SK-N-SH treated with all-trans-retinoic acid at 6 μM for 48 hours (cell line): ENCODE results near the gene TBRG1.

Experiments
- ATAC-seq: fragments of 200-7000 bp; cut with Tn5 transposase; 3 replicates; pipeline ENCODE4 v1.9.1; 2020; ENCODE audit warnings: mild to moderate bottlenecking, moderate library complexity
- ARNTL ChIP-seq: fragments of 450-650 bp; formaldehyde crosslinking; IDR thresholded peaks from 2 replicates; pipeline ENCODE4 v1.5.0; 2020; ENCODE audit warnings: low read depth, mild to moderate bottlenecking, moderate library complexity, borderline replicate concordance
- BACH2 ChIP-seq: fragments of 250-450 bp; sonication (Bioruptor Pico); IDR thresholded peaks from 2 replicates; pipeline ENCODE4 v1.9.0; 2021; ENCODE audit warnings: mild to moderate bottlenecking, borderline replicate concordance
- CSDC2 ChIP-seq: fragments of 250-450 bp; sonication (Bioruptor Pico); IDR thresholded peaks from 2 replicates; pipeline ENCODE4 v1.5.0; 2020; ENCODE audit warnings: mild to moderate bottlenecking, moderate library complexity
- ESRRG ChIP-seq: fragments of 250-450 bp; sonication (Bioruptor Pico); IDR thresholded peaks from 2 replicates; pipeline ENCODE4 v1.6.1; 2021; ENCODE audit warnings: mild to moderate bottlenecking
- GLIS3 ChIP-seq: fragments of 250-450 bp; sonication (Bioruptor Pico); IDR thresholded peaks from 2 replicates; pipeline ENCODE4 v1.5.0; 2020; ENCODE audit warnings: mild to moderate bottlenecking, moderate library complexity
- ISL1 ChIP-seq: fragments of 250-450 bp; sonication (Bioruptor Pico); IDR thresholded peaks from 2 replicates; pipeline ENCODE4 v2.1.2; 2022; ENCODE audit warnings: mild to moderate bottlenecking, moderate library complexity
- PPARA ChIP-seq: fragments of 250-450 bp; sonication (Bioruptor Pico); IDR thresholded peaks from 2 replicates; pipeline ENCODE4 v1.5.0; 2020; ENCODE audit warnings: mild to moderate bottlenecking, borderline replicate concordance
- SNAI2 ChIP-seq: fragments of 250-450 bp; sonication (Bioruptor Pico); IDR thresholded peaks from 2 replicates; pipeline ENCODE4 v1.5.0; 2020; ENCODE audit warnings: mild to moderate bottlenecking, moderate library complexity
- TCF4 ChIP-seq: fragments of 250-450 bp; sonication (Bioruptor Pico); IDR thresholded peaks from 2 replicates; pipeline ENCODE4 v1.8.0; 2021; ENCODE audit warnings: mild to moderate bottlenecking, moderate library complexity, borderline replicate concordance
- TOX ChIP-seq: fragments of 250-450 bp; sonication (Bioruptor Pico); IDR thresholded peaks from 2 replicates; pipeline ENCODE4 v1.8.0; 2021; ENCODE audit warnings: mild to moderate bottlenecking, moderate library complexity, borderline replicate concordance
- ZC3H10 ChIP-seq: fragments of 250-450 bp; sonication (Bioruptor Pico); IDR thresholded peaks from 2 replicates; pipeline ENCODE4 v1.5.1; 2021; ENCODE audit warnings: mild to moderate bottlenecking, moderate library complexity
- ZFP3 ChIP-seq: fragments of 250-450 bp; sonication (Bioruptor Pico); IDR thresholded peaks from 2 replicates; pipeline ENCODE4 v1.5.0; 2020; ENCODE audit warnings: mild to moderate bottlenecking, moderate library complexity
- ZFP30 ChIP-seq: fragments of 450-650 bp; formaldehyde crosslinking; IDR thresholded peaks from 2 replicates; pipeline ENCODE4 v1.5.0; 2022; ENCODE audit warnings: mild to moderate bottlenecking, moderate library complexity
- ZNF565 ChIP-seq: fragments of 450-650 bp; formaldehyde crosslinking; conservative IDR thresholded peaks from 2 replicates; pipeline ENCODE4 v1.5.0; 2020; ENCODE audit warnings: low read depth, mild to moderate bottlenecking, moderate library complexity
- ZNF70 ChIP-seq: fragments of 450-650 bp; formaldehyde crosslinking; IDR thresholded peaks from 2 replicates; pipeline ENCODE4 v1.5.0; 2020; ENCODE audit warnings: mild to moderate bottlenecking, moderate library complexity
- ZNF8 ChIP-seq: fragments of 450-650 bp; formaldehyde crosslinking; IDR thresholded peaks from 2 replicates; pipeline ENCODE4 v1.5.0; 2020; ENCODE audit warnings: mild to moderate bottlenecking, moderate library complexity
- TF ChIP-seq, protein P1 (sequence below): fragments of 250-450 bp; sonication (Bioruptor Pico); IDR thresholded peaks from 2 replicates; pipeline ENCODE4 v1.5.1; 2020; ENCODE audit warnings: low read depth, mild to moderate bottlenecking, moderate library complexity
- TF ChIP-seq, protein P2 (sequence below): fragments of 250-450 bp; sonication (Bioruptor Pico); IDR thresholded peaks from 2 replicates; pipeline ENCODE4 v1.8.0; 2020; ENCODE audit warnings: mild to moderate bottlenecking, moderate library complexity, borderline replicate concordance
- TF ChIP-seq, protein P3 (sequence below): fragments of 250-450 bp; sonication (Bioruptor Pico); IDR thresholded peaks from 2 replicates; pipeline ENCODE4 v1.5.1; 2021; ENCODE audit warnings: mild to moderate bottlenecking, moderate library complexity
- TF ChIP-seq, protein P4 (sequence below): fragments of 250-450 bp; sonication (Bioruptor Pico); IDR thresholded peaks from 2 replicates; pipeline ENCODE4 v1.8.0; 2021; ENCODE audit warnings: low read depth, mild to moderate bottlenecking, moderate library complexity, borderline replicate concordance
- TF ChIP-seq, protein P5 (sequence below): fragments of 250-450 bp; sonication (Bioruptor Pico); IDR thresholded peaks from 2 replicates; pipeline ENCODE4 v1.5.0; 2020; ENCODE audit warnings: mild to moderate bottlenecking, moderate library complexity

Gene TBRG1

DNA sequence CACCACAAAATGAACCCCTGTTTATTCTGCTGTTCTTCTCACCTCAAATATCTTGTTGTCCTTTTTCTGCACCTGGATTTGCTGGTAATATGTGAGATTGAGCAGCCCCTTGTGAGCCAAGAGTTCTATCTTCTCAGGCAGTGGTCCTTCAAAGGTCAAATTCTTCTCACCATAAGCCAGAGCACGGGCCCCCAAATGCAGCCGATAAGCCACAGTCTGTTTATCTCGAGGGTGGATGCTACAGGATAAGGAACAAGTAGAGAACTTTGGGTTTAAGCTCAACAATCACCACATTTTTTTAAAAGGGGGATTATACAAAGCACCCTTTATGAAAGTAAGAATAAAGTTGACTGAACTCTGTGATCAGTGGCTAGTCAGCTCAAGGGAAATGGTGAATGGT lies 15.8 kb downstream of the TBRG1 start:
- TF ChIP-seq ARNTL (CRISPR knock-in tag) (no peak), PPARA (CRISPR knock-in tag) (no peak), ZNF70 (CRISPR knock-in tag) (no peak), ZFP30 (CRISPR knock-in tag) (no peak), BACH2 (no peak), GLIS3 (CRISPR knock-in tag) (no peak), ZNF8 (CRISPR knock-in tag) (no peak), ESRRG (CRISPR knock-in tag) (no peak), TOX (CRISPR knock-in tag) (no peak), ZC3H10 (CRISPR knock-in tag) (no peak)
- TF ChIP-seq, protein P1, sequence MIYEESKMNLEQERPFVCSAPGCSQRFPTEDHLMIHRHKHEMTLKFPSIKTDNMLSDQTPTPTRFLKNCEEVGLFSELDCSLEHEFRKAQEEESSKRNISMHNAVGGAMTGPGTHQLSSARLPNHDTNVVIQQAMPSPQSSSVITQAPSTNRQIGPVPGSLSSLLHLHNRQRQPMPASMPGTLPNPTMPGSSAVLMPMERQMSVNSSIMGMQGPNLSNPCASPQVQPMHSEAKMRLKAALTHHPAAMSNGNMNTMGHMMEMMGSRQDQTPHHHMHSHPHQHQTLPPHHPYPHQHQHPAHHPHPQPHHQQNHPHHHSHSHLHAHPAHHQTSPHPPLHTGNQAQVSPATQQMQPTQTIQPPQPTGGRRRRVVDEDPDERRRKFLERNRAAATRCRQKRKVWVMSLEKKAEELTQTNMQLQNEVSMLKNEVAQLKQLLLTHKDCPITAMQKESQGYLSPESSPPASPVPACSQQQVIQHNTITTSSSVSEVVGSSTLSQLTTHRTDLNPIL (CRISPR knock-in tag) = no peak
- TF ChIP-seq, protein P2, sequence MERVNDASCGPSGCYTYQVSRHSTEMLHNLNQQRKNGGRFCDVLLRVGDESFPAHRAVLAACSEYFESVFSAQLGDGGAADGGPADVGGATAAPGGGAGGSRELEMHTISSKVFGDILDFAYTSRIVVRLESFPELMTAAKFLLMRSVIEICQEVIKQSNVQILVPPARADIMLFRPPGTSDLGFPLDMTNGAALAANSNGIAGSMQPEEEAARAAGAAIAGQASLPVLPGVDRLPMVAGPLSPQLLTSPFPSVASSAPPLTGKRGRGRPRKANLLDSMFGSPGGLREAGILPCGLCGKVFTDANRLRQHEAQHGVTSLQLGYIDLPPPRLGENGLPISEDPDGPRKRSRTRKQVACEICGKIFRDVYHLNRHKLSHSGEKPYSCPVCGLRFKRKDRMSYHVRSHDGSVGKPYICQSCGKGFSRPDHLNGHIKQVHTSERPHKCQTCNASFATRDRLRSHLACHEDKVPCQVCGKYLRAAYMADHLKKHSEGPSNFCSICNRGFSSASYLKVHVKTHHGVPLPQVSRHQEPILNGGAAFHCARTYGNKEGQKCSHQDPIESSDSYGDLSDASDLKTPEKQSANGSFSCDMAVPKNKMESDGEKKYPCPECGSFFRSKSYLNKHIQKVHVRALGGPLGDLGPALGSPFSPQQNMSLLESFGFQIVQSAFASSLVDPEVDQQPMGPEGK (CRISPR knock-in tag) = no peak
- TF ChIP-seq, protein P3, sequence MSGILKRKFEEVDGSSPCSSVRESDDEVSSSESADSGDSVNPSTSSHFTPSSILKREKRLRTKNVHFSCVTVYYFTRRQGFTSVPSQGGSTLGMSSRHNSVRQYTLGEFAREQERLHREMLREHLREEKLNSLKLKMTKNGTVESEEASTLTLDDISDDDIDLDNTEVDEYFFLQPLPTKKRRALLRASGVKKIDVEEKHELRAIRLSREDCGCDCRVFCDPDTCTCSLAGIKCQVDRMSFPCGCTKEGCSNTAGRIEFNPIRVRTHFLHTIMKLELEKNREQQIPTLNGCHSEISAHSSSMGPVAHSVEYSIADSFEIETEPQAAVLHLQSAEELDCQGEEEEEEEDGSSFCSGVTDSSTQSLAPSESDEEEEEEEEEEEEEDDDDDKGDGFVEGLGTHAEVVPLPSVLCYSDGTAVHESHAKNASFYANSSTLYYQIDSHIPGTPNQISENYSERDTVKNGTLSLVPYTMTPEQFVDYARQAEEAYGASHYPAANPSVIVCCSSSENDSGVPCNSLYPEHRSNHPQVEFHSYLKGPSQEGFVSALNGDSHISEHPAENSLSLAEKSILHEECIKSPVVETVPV (CRISPR knock-in tag) = no peak

DNA sequence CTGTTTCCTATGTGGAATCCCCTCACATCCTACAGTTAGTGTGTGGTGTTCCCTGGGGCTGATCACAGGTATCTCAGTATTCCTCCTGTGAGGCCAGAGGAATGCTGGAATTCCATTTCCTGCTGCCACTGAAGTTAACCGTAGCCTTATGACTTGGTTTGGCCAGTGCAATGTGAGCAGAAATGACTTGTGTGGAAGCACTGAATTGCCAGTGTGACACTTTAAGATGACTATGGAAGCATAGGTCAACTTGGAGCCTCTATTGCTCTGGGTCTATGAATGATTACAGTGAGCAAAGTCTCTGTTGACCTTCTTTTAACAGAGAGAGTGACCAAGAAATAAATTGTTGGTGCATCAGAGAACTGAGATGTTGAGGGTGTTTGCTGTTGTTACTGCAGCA lies 16.5 kb downstream of the TBRG1 start:
- no peak for ATAC-seq
- TF ChIP-seq CSDC2 (CRISPR knock-in tag) (no peak), ZFP30 (CRISPR knock-in tag) (no peak), ZC3H10 (CRISPR knock-in tag) (no peak), ZNF8 (CRISPR knock-in tag) (no peak), SNAI2 (no peak), ZNF565 (CRISPR knock-in tag) (no peak), GLIS3 (CRISPR knock-in tag) (no peak), ZFP3 (CRISPR knock-in tag) (no peak), PPARA (CRISPR knock-in tag) (no peak), TCF4 (CRISPR knock-in tag) (no peak), ZNF70 (CRISPR knock-in tag) (no peak)
- TF ChIP-seq, protein P1 (CRISPR knock-in tag) = no peak
- TF ChIP-seq, protein P4, sequence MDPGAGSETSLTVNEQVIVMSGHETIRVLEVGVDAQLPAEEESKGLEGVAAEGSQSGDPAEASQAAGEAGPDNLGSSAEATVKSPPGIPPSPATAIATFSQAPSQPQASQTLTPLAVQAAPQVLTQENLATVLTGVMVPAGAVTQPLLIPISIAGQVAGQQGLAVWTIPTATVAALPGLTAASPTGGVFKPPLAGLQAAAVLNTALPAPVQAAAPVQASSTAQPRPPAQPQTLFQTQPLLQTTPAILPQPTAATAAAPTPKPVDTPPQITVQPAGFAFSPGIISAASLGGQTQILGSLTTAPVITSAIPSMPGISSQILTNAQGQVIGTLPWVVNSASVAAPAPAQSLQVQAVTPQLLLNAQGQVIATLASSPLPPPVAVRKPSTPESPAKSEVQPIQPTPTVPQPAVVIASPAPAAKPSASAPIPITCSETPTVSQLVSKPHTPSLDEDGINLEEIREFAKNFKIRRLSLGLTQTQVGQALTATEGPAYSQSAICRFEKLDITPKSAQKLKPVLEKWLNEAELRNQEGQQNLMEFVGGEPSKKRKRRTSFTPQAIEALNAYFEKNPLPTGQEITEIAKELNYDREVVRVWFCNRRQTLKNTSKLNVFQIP (CRISPR knock-in tag) = no peak
- TF ChIP-seq, protein P2 (CRISPR knock-in tag) = no peak

More for the DNA sequence above, 15.8 kb downstream of the TBRG1 start:
- ATAC-seq = no peak

DNA sequence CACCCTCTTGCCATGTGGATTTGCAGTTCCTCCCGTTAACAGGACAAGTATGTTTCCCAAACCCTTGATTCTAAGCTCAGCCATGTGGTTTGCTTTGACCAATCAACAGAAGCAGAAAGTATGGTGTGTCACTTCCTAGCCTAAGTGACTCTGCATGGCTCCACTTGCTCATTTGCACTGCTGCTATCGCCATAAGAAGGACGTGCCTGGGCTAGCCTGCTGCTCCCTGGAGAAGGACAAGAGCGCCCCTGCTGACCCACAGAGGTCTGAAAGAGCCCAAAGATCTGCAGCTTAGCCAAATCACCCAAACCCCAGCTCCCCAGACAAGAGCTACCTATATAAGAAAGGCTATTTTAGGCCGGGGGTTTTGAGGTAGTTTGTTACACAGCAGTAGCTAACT lies 18.0 kb downstream of the TBRG1 start:
- ATAC-seq = no peak
- TF ChIP-seq ZNF8 (CRISPR knock-in tag) = no peak
- TF ChIP-seq ISL1 (CRISPR knock-in tag) = no peak
- TF ChIP-seq PPARA (CRISPR knock-in tag) = no peak
- TF ChIP-seq GLIS3 (CRISPR knock-in tag) = no peak
- TF ChIP-seq, protein P5, sequence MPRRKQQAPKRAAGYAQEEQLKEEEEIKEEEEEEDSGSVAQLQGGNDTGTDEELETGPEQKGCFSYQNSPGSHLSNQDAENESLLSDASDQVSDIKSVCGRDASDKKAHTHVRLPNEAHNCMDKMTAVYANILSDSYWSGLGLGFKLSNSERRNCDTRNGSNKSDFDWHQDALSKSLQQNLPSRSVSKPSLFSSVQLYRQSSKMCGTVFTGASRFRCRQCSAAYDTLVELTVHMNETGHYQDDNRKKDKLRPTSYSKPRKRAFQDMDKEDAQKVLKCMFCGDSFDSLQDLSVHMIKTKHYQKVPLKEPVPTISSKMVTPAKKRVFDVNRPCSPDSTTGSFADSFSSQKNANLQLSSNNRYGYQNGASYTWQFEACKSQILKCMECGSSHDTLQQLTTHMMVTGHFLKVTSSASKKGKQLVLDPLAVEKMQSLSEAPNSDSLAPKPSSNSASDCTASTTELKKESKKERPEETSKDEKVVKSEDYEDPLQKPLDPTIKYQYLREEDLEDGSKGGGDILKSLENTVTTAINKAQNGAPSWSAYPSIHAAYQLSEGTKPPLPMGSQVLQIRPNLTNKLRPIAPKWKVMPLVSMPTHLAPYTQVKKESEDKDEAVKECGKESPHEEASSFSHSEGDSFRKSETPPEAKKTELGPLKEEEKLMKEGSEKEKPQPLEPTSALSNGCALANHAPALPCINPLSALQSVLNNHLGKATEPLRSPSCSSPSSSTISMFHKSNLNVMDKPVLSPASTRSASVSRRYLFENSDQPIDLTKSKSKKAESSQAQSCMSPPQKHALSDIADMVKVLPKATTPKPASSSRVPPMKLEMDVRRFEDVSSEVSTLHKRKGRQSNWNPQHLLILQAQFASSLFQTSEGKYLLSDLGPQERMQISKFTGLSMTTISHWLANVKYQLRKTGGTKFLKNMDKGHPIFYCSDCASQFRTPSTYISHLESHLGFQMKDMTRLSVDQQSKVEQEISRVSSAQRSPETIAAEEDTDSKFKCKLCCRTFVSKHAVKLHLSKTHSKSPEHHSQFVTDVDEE = no peak
- TF ChIP-seq, protein P4 (CRISPR knock-in tag) = no peak
- no peak for TF ChIP-seq SNAI2
